NCI-H146 (cell line): ENCODE results near the gene KAT7.
A peak's percentile ranks its signal among the peaks of the same experiment; 100 is the strongest.
"Not testable (repeated sequence)": the region's sequence is repeated elsewhere in the genome, so short reads cannot be mapped to it uniquely, and the experiment has no call there.

ENCODE experiments used
- DNase-seq: peaks from one replicate; lab custom pipeline; 2025; lab: John Stamatoyannopoulos, UW

Gene KAT7

DNA sequence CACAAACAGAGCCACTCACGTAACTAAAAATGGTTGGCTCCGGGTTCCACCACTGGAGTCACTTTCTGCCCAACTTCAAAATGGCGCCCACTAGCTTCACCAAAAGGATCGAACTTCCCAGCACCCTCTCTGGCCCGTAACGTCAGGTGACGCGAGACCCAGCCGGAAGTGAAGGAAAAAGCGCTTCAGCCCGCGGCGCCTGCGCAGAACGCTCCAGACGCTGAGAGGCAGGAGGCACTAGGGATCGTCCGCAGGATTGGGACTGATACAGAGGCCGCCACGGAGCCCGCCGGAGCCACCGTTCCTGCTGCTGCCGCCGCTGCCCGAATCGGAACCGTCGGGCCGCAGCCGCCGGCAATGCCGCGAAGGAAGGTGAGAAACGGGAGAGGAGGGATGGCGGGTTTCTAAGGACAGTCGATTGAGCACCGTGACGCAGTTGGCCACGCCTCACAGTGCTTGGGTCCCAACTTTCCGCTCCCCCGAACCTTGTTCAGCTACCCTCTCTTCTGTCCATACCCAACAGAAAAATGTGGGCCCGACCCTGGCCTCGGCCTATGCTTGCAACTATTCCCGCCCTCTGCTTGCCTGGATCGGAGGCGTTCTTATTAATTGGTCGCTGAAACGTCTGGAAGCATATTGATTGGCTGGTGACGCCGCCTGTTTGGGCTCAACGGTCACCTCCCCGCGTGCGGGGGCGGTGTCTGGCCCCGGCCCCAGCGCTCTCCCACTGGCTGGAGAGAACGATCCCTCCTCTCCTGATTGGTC is at the start of gene KAT7:
Gene KAT7, plus strand, starts transcription at position 204 of the 765 bp plus-strand sequence. Its CDS starts 154 bp downstream, at position 358.
- DNase-seq: peak; percentile 99

DNA sequence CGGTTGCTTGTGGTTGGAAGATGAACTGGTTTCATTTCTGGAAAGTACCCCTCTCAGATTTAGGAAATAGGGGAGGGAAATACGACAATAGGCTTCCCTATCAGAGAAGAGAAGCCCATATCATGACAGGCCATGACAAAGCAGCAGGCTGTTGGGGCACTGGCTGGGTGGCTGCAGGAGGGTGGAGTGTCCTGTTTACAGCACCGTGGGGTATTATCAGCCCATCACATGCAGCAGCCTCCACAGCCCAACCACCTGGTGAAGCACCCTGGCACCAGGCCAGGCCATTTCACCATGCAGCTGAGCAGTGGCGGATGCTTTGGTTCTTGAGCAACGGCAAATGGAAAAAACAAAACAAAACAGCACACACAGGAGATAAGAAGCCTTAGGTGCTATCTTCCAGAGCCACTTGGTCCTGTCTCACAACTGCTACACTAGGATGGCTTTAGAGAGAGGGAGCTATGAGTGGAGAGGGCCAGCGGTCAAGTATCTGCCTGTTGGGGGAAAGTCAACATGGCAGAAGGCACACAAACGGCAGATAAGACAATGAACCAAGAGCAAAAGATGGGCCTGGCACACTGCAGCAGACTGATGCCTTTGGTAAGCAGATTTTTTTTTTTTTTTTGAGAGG is 48.7 kb upstream of the KAT7 start:
- DNase-seq: peak; percentile 93

DNA sequence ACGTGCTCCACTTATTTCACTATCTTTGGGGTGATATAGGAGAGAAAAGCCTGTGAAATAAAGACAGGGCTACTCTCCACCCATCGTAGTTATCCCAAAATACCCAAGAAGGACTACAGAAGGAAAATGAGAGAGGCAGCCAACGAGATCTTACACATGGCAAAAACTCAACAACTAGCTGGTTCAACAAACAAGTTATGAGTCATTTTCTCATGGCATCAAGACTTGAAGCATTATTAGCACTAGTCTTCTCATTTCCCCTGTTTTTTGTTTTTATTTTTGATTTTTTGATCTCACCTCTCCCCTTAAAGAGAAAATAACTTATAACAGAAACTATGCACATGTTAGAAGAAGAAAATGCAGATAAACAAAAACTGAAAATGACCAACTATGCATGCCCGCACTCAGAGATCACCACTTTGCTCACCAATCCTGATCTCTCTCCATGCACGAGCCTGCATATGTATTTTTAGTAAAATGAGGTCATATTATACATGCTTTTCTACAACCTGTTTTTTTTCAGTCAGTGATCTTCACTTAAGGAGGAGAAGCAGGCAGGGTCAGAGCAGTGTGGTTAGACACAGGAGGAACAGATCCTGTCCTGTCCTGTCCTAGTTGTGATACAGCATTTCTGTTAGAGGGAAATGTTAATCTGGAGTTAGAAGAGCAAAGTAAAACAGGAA is 47.3 kb upstream of the KAT7 start:
- DNase-seq: no peak

DNA sequence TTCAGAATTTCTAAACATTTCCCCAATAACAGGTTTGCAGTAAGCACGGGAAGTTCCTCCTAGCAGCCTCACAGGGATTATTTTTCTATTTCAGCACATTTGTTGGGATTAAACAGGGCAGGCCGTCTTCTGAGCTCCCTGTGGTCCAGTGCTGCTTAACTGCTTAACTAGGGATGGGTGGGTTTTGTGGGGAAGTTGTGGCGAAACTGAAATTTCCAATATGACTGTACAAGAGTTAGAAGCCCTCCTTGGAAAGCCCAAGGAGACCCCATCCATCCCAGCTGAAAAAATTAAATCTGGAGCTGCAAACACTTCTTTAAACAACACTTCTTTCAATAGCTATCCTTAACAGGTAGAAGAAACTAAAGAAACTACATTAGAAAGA is 46.8 kb upstream of the KAT7 start:
- DNase-seq: no peak

DNA sequence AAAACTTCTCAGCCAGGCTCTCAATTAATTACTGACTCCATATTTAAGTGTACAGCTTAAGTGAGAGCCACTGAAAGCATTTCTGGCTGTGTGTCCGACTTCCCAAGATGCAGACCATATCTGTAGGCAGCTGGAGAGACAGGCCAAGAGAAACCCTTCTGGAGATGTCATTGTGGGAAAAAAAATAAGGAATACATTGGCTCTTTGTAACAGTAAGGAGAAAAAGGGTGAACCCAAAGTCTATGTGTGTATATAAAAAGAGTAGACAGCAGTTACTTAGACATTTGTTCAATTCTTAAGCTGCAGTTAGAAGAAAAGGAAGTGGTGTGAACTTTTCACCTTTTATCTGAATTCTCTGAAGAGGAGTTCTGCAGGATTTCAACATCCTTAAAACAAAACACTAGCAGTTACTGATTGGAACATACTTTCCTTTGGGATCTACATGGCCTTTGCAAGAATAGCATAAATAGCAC is 46.3 kb upstream of the KAT7 start:
- DNase-seq: no peak

DNA sequence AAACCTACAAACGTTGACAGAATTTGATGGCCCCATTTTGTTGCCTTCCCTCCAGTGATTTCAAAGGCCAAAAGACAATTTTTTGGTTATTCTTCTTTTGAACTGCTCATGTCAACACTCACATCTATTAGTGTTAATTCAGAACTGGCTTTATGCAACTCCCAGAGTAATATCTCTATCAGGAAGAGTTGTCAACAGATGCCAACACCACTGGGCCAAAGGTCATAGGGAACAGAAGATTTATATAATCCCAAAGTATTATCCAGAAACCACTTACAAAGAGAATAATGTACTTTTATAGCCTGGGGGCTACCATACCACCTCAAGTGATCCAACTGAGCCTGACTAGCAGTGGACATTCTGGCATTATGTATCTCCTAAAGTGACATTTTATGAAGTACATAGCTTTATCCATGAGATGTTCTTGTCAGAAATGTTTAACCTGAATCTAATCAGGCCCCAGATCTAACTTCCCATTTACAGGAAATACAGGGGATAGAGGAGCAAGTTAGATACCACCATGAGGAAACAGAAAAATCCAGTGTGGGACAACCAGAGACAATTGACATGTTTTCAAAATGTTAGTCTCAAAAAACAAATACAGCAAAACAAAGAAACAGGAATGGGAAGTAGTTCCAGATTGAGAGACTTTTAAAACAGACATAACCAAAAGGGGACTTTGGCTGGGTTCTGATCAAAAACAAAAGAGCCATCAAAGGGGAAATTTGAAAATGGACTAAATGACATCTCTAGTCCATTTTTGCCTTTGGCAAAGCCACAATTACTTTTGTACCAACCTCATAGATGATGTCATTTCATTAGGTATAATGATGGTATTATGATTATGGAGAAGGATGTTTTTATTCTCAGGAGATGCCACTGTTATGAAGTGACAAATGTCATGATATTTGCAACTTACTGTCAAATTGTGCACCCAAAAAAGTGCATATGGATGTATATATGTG is 43.0 kb upstream of the KAT7 start:
- no peak for DNase-seq

DNA sequence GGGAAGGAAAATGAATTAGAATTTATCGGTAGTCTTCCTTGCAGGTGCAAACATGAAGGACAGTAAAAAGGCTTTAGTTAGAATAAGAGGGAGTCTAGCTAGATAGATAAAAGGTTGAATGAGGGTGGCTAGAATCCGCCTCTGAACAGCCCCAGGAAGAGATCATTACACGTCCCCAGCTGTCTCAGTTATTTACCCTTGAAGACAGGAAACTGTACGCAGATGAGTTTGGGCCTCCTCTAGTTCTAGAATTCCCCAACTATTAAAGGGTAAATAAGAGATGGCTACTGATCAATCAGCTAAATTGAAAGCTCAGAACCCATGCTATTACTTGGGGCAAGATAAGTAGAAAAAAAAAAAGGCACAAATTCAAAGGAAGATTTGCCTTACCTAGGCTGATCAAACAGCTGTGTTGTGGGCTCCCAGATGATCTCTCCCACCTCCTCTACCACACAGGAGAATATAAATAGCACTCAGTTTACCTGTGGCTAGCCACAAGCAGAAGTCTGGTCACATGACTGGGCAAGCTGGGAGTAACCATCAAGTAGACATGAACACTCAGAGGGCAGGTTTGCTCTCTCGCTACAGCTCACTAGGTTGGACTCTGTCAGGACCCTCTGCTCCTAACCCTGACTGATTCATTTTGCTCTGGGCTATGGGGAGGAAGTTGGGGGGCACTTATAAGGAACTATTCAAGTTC is 41.5 kb upstream of the KAT7 start:
- no peak for DNase-seq

DNA sequence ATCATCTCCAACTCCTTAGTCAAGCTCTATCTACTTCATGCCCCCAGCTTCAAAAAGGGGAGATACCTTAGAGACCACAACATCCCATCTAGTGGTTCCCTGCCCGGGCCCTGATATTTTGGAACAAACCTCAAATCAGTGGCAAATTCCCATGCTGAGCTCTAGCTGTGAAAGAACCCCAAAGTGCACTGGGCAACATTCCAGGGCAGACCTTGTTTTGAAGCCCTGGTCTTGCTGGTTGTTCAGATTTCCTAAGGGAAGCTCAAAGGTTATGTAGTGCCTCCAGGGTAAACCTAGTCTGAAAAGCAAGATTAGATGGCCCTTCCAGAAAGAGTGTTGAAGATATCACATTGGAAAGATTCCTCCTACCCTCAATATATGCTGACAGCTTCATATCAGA is 40.8 kb upstream of the KAT7 start:
- no peak for DNase-seq

DNA sequence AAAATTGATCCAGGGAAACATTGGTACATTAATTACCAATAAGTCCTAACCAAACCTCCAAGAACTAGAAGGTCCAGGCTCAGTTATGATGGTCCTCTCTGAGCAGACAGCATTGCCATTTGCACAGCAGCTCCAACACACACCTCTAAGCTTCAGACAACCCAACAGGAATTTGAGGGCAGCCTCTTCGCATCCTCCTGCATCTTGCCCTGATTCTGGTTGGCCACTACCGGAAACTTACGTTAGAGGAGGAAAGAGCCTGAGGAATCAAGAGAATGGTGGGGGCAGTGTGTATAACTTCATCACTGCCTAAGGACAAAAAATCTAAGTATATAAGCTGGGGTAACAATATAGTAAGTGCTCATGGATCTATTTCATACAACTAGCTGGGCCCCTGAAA is 40.3 kb upstream of the KAT7 start:
- no peak for DNase-seq

DNA sequence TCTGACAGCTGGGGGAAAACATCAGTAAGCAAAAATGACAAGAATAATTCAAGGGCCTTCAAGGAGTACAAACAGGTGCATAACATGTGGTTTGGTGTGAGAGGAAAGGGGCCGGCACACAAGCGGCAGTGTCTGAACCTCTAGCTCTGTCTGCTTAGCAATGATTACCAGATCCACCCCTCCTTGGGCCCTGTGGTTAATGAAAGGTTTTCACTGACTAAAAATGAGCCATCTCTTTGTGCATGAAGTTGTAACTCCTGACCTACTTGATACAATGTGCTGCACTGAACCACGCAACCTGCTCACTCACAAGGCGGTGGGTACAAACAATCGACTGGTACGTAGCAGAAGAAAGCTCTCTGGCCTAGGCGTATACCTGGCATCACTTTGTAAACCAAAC is 39.7 kb upstream of the KAT7 start:
- no peak for DNase-seq

DNA sequence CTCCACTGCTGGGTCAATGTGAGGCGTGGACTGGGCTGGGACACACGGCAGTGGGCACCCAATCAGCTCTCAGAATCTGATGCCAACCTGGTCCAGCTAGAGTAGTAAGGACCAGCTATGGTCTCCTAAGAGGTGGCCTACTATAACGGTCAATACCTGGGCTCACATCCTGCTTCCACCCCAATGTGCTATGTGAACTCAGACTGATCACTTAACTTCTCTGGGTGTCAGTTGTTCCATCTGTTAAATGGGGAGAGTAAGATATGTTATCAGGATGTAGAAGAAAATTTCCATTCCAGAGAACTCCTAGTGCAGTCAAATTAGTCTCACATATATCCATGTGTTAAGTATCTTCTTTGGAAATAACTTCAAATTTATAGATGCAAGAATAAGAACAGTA is 38.8 kb upstream of the KAT7 start:
- DNase-seq: no peak

DNA sequence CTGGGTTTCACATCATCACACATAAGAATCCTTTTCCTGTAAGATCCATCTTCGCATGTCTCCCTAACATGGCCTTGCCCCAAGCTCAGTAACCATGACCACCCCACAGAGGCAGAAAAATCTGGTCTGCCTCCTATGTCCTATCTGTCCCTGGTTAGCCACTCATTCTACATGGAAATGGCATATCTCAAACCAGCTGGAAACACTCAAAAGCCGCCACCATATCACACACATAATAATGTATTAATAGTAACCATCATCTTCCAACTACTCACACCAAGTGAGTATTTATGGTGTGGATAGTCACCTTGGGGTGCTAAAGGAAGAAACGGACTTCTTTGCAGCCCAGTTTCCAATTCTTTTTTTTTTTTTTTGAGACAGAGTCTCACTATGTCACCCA is 36.0 kb upstream of the KAT7 start:
- DNase-seq: no peak

DNA sequence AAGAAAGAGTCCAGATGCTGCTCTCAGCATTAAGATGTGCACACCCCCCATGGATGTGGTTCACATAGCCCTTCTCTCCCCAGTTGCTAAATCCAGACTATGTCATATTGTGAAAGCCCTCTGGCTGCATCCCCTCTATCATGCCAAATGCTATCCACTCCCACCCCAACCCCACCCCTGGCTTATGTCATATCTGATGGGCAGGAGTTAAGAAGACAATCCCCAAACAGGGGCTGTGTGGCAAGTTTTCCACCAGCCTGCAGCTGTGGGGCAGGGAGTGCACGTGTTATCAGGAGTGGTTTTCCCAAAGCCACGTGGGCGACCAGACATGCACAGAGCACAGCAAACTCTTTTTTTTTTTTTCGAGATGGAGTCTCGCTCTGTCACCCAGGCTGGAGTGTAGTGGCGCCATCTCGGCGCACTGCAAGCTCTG is 34.5 kb upstream of the KAT7 start:
- no peak for DNase-seq

DNA sequence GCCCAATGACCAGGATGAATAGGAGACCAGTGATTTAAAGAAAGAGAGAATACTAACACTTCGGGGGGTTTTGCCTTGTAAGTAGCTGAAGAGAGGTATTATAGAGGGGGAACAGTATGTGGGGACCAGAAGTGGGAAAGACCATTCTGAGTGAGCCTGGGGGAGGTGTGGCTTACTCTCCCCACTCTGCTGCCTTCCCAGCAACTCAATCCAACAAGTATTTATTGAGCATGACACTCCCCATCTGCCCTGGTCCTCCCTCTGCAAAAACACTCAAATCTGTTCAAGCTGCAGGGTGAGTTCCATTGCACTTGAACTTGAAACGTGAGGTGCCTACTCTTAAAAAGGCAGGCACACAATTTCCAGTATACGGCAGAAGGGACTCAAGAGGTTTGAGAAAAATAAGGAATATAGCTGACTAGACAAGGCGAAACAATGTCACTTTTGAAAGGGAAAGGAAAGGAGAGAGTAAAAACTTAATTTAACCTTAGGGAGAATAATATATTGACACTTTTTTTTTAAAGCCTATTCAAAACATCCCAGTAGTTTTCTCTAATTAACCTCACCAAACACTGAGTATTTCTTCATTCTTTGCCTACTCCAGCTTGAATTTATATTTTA is 32.7 kb upstream of the KAT7 start:
- no peak for DNase-seq

DNA sequence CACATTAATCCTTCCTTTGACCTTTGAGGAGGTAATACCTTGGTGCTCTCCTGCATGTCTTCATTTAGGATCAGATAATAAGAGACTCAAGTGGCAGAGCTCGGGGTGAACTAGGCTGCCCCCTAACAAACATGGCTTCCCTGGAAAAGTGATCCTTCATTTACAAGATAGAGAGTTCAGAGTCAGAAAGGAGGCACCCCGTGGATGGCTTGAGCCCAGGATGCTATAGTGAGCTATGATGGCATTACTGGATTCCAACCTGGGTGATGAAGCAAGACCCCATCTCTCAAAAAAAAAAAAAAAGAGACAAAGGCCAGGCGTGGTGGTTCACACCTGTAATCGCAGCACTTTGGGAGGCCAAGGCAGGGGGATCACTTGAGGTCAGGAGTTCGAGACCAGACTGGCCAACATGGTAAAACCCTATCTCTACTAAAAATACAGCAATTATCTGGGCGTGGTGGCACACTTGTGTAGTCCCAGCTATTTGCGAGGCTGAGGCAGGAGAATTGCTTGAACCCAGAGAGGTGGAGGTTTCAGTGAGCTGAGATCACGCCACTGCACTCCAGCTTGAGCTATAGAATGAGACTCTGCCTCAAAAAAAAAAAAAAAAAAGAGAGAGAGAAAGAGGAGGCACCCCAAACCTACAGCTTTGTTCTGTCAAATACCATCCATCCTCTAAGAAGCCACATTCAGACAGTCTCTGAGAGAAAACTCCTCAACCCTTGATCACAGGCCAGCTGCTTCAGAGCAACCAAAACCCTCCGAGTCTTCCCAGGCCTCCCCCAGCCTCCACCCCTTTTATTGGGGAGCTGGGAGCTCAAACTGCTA is 31.9 kb upstream of the KAT7 start:
- DNase-seq: no peak

DNA sequence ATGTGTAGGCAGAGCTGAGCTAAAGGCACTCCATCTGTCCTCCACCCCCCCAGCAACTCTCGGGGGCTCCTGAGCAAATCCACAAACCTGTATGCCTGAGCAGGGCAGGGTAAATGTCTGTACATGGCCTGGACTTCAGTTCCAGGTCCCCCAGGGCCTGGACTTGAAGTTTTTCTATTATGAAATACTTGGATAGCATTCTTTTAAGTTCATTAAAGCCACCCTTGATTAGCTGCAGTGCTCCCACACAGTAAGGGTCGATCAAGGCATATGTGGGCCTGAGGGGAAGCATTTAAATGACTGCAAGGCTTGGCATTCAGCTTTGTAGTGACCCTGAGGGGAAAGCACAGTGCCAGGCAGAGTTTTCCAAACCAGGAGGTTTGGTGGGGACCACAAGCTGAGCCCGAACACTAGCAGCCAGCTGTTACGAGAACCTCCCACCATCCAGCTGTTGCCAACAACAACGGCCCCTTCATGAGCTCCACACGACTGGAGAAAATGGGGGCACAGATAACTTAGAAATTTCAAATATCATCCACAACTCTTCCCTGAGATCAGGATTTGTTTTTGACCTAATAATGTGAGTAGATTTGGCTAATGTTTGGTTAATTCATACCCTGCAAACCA is 31.2 kb upstream of the KAT7 start:
- no peak for DNase-seq

DNA sequence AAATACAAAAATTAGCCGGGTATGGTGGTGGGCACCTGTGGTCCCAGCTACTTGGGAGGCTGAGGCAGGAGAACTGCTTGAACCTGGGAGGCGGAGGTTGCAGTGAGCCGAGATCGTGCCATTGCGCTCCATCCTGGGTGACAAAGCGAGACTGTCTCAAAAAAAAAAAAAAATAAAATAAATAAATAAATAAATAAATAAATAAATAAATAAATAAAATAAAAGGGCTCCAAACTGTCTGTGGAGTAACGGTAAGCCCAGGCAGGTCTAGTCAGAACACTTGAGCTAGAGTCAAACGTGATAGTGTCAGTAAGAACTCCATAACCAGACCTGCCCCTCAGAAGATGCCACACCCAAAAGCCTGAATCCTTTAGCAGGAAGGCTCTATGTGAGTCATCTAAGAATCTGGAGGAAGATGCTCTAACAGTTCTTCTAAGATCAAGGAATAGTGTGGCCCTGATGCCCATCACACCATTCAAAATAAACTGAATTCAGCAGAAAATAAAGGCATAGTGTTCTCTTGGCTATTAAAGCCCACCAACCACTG is 29.9 kb upstream of the KAT7 start:
- DNase-seq: not testable (repeated sequence)

DNA sequence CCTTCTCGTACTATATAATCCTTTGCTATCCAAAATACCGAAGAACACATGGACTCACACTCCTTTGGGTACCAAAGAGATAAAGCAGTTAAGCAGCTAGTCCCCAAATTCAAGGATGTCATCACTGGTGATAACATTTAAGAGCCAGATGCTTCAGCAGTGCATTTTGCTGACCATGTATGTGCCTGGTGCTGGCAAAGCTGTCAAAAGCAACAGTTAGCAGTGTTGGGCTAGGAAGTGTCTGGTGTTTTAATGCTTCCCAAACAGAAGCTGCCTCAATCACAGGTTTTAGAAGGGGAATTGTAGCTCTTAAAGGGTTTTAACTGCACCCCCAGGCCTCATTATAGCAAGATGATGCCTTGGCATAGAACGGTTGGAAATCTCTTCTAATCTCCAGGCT is 29.3 kb upstream of the KAT7 start:
- DNase-seq: no peak

DNA sequence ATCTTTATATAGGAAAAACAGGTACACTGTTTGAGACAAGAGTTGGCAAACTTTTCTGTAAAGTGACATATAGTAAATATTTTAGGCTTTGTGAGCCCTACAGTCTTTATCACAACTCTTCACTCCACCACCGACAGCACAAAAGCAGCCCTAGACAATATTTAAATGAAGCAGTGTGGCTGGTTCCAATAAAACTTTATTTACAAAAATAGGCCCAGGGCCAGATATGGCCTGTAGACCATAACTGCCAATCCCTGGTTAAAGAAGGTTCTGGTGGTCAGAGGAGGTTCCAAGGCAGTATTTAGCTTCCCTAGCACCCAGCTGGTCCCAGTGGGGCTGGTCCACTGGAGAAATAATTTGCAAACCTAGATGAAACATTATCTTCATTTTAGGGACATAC is 28.2 kb upstream of the KAT7 start:
- no peak for DNase-seq
